T-cell (primary cell): ENCODE results near the gene PLD4. TPM values are rescaled to one million over a fixed set of nuclear protein-coding genes. Genes with fewer than 3 reads are reported as not detected.

Experiments
- ATAC-seq, 4 experiments: fragments of 200-7000 bp in 3 of 4; fragments of 150-1000 bp in 1 of 4; cut with Tn5 transposase; replicated peaks in 1 of 4; 1 replicate in 3 of 4; 2 replicates in 1 of 4; pipeline ENCODE4 v1.10.0; 2021; ENCODE audit warnings: moderate library complexity in 3 of 4, mild to moderate bottlenecking in 2 of 4, moderate number of reproducible peaks in 1 of 4
- CTCF ChIA-PET, 2 donors: fragments of 300-600 bp; sonication (Branson Sonifier 250); formaldehyde crosslinking; loops; one replicate each; lab custom pipeline; 2022; ENCODE audit warnings: antibody characterized with exemption in 2 of 2; lab: Charles Lee
- POLR2A ChIA-PET, 2 donors: fragments of 300-600 bp; sonication (Branson Sonifier 250); formaldehyde crosslinking; loops; one replicate each; lab custom pipeline; 2022; ENCODE audit warnings: antibody characterized with exemption in 2 of 2; lab: Charles Lee
- DNase-seq, 35 experiments: peaks; one replicate each; pipeline versions ENCODE4 v3.0.0 to v3.0.0-alpha.2; 2013 to 2023
- H3K27ac ChIP-seq: one replicate; pipeline ENCODE4 v1.5.1; 2013; ENCODE audit warnings: low read length
- H3K27me3 ChIP-seq, 2 experiments: replicated peaks in 1 of 2; 1 replicate in 1 of 2; 2 replicates in 1 of 2; pipeline versions ENCODE4 v1.6.1 to v1.7.0; 2013; ENCODE audit warnings: low read length in 1 of 2, mixed read lengths in 1 of 2; ENCODE audit not compliant: control insufficient read depth in 2 of 2, insufficient read depth in 2 of 2; ENCODE audit errors: extremely low read depth in 1 of 2
- H3K36me3 ChIP-seq, 2 donors: 1 replicate in 1 of 2; 2 replicates in 1 of 2; pipeline versions ENCODE4 v1.6.1 to v1.7.0; 2013; ENCODE audit warnings: low read length in 1 of 2; ENCODE audit not compliant: control insufficient read depth in 2 of 2, insufficient read depth in 1 of 2; ENCODE audit errors: extremely low read depth in 1 of 2
- H3K4me1 ChIP-seq, 2 experiments: 1 replicate in 1 of 2; 2 replicates in 1 of 2; pipeline versions ENCODE4 v1.6.1 to v1.7.0; 2013; ENCODE audit warnings: low read length in 2 of 2, mixed read lengths in 1 of 2; ENCODE audit not compliant: insufficient read depth in 2 of 2, control insufficient read depth in 1 of 2; ENCODE audit errors: extremely low read depth in 1 of 2
- H3K4me3 ChIP-seq, 2 donors: 1 replicate in 1 of 2; 2 replicates in 1 of 2; pipeline versions ENCODE4 v1.5.1 to v1.7.0; 2013; ENCODE audit warnings: mild to moderate bottlenecking in 2 of 2, low read length in 1 of 2, moderate library complexity in 1 of 2; ENCODE audit not compliant: control insufficient read depth in 1 of 2; ENCODE audit errors: extremely low read depth in 1 of 2
- H3K9me3 ChIP-seq: 2 replicates; pipeline ENCODE4 v1.7.0; 2013
- H3K27ac Mint-ChIP-seq, 2 donors: one replicate each; pipeline ENCODE4 v1.8.0; 2020 to 2021; ENCODE audit warnings: mild to moderate bottlenecking in 2 of 2, mixed read lengths in 2 of 2
- H3K27me3 Mint-ChIP-seq, 2 donors: one replicate each; pipeline ENCODE4 v1.8.0; 2021 to 2022; ENCODE audit warnings: mixed read lengths in 2 of 2
- H3K36me3 Mint-ChIP-seq: one replicate; pipeline ENCODE4 v1.8.0; 2021; ENCODE audit warnings: mixed read lengths
- H3K4me1 Mint-ChIP-seq, 3 donors: one replicate each; pipeline ENCODE4 v1.8.0; 2020 to 2022; ENCODE audit warnings: mixed read lengths in 3 of 3, mild to moderate bottlenecking in 1 of 3
- H3K4me3 Mint-ChIP-seq, 3 donors: one replicate each; pipeline ENCODE4 v1.8.0; 2020 to 2022; ENCODE audit warnings: mild to moderate bottlenecking in 3 of 3, mixed read lengths in 3 of 3, moderate library complexity in 3 of 3
- H3K9me3 Mint-ChIP-seq, 3 donors: one replicate each; pipeline ENCODE4 v1.8.0; 2020 to 2022; ENCODE audit warnings: mixed read lengths in 3 of 3
- WGBS: methylation state at CpG from one replicate; pipeline ENCODE4 v1.1.5; 2013; ENCODE audit warnings: missing lambda C conversion rate; ENCODE audit not compliant: insufficient coverage; 5-methylcytosine and 5-hydroxymethylcytosine counted together
- total RNA-seq, 35 experiments: library from RNA in 6 of 35; stranded (reverse) in 6 of 35; fragments of 120-200 nt in 1 of 35; gene quantifications; one replicate each; pipeline versions ENCODE4 v1.2.1 to v1.2.4 and lab custom pipeline; 2013 to 2026

PLD4 gene
- total RNA-seq, 5 donors from 2014 or later (not counting 1 experiment from before 2014, with no cell fraction given), result 0.65 to 4.9 (median 3.9) TPM

- POLR2A ChIA-PET, result no interaction called here
- no peaks in the 10 kb centered on the region for H3K9me3 ChIP-seq
- DNase-seq (peak in 1 of 35 experiments; percentile 1), ATAC-seq (no peak)
- no peaks in the 10 kb centered on the region for H3K4me1 Mint-ChIP-seq
- no peaks in the 10 kb centered on the region for H3K4me1 ChIP-seq
- WGBS, result 91% methylated on average over 34 of the region's 40 CpGs
- no peaks in the 10 kb centered on the region for H3K9me3 Mint-ChIP-seq
- H3K27ac ChIP-seq, result no peak overlapping the region
- H3K27me3 ChIP-seq, result peaks cover 0 to 3% of the 10 kb centered on the region in 2 experiments
- H3K27me3 Mint-ChIP-seq, result no peaks in the 10 kb centered on the region
- H3K4me3 Mint-ChIP-seq, result no peak overlapping the region
- H3K27ac Mint-ChIP-seq, result no peak overlapping the region
- H3K36me3 Mint-ChIP-seq, result no peaks in the 10 kb centered on the region
- CTCF ChIA-PET, result no interaction called here
- H3K36me3 ChIP-seq, result no peaks in the 10 kb centered on the region
- no peak overlapping the region for H3K4me3 ChIP-seq
Measured at GRCh38 chr14:104885973-104886689, 38.5 kb upstream of the PLD4 start.

- POLR2A ChIA-PET, result no interaction called here
- peak in 1 of 35 experiments; percentile 3 for DNase-seq
- no peaks in the 10 kb centered on the region for H3K36me3 ChIP-seq
- Mint-ChIP-seq H3K27ac (no peak overlapping the region), H3K27me3 (no peaks in the 10 kb centered on the region), H3K36me3 (no peaks in the 10 kb centered on the region), H3K4me3 (no peak overlapping the region), H3K4me1 (no peaks in the 10 kb centered on the region), H3K9me3 (no peaks in the 10 kb centered on the region)
- H3K9me3 ChIP-seq, result no peaks in the 10 kb centered on the region
- no peaks in the 10 kb centered on the region for H3K27me3 ChIP-seq
- 94% methylated on average over 42 of the region's 59 CpGs for WGBS
- CTCF ChIA-PET, result no interaction called here
- ATAC-seq, result no peak
- no peaks in the 10 kb centered on the region for H3K4me1 ChIP-seq
- no peak overlapping the region for H3K4me3 ChIP-seq
- H3K27ac ChIP-seq, result no peak overlapping the region
Measured at GRCh38 chr14:104886690-104887622, 37.7 kb upstream of the PLD4 start.

GRCh38 chr14:104887623-104888488 lies 36.8 kb upstream of the PLD4 start:
- H3K36me3 Mint-ChIP-seq, result no peaks in the 10 kb centered on the region
- H3K4me1 Mint-ChIP-seq, result no peaks in the 10 kb centered on the region
- no peaks in the 10 kb centered on the region for H3K27me3 ChIP-seq
- no peaks in the 10 kb centered on the region for H3K36me3 ChIP-seq
- no peaks in the 10 kb centered on the region for H3K27me3 Mint-ChIP-seq
- H3K27ac Mint-ChIP-seq, result no peak overlapping the region
- 89% methylated on average over 31 of the region's 33 CpGs for WGBS
- H3K4me1 ChIP-seq, result no peaks in the 10 kb centered on the region
- no peaks in the 10 kb centered on the region for H3K9me3 ChIP-seq
- peak in 2 of 35 experiments; percentile 3 for DNase-seq
- no peak for ATAC-seq
- H3K9me3 Mint-ChIP-seq, result no peaks in the 10 kb centered on the region
- ChIA-PET POLR2A (no interaction called here), CTCF (no interaction called here)
- H3K4me3 Mint-ChIP-seq, result no peak overlapping the region
- no peak overlapping the region for H3K27ac ChIP-seq
- H3K4me3 ChIP-seq, result no peak overlapping the region

GRCh38 chr14:104888489-104889374 lies 35.9 kb upstream of the PLD4 start:
- no peak overlapping the region for H3K4me3 Mint-ChIP-seq
- H3K4me3 ChIP-seq, result no peak overlapping the region
- no peaks in the 10 kb centered on the region for H3K4me1 ChIP-seq
- H3K27me3 Mint-ChIP-seq, result no peaks in the 10 kb centered on the region
- H3K4me1 Mint-ChIP-seq, result no peaks in the 10 kb centered on the region
- CTCF ChIA-PET, result interaction anchor here in 1 of 2 donors (0.7 kb wide), 1 partner anchor 202 kb away, joined by 3 read pairs; no protein-coding TSS in a partner anchor
- H3K27me3 ChIP-seq, result no peaks in the 10 kb centered on the region
- no peak overlapping the region for H3K27ac Mint-ChIP-seq
- H3K9me3 Mint-ChIP-seq, result no peaks in the 10 kb centered on the region
- H3K36me3 Mint-ChIP-seq, result no peaks in the 10 kb centered on the region
- 91% methylated on average over 12 of the region's 26 CpGs for WGBS
- POLR2A ChIA-PET, result no interaction called here
- H3K36me3 ChIP-seq, result no peaks in the 10 kb centered on the region
- H3K9me3 ChIP-seq, result no peaks in the 10 kb centered on the region
- H3K27ac ChIP-seq, result no peak overlapping the region
- ATAC-seq (no peak), DNase-seq (no peak)

- H3K4me1 ChIP-seq, result no peaks in the 10 kb centered on the region
- H3K27ac Mint-ChIP-seq, result no peak overlapping the region
- no peaks in the 10 kb centered on the region for H3K27me3 Mint-ChIP-seq
- no peaks in the 10 kb centered on the region for H3K9me3 ChIP-seq
- H3K27ac ChIP-seq, result no peak overlapping the region
- ATAC-seq, result no peak
- no peaks in the 10 kb centered on the region for H3K9me3 Mint-ChIP-seq
- H3K4me3 Mint-ChIP-seq, result no peak overlapping the region
- no peaks in the 10 kb centered on the region for H3K36me3 ChIP-seq
- H3K27me3 ChIP-seq, result no peaks in the 10 kb centered on the region
- H3K4me1 Mint-ChIP-seq, result no peaks in the 10 kb centered on the region
- H3K4me3 ChIP-seq, result no peak overlapping the region
- ChIA-PET CTCF (interaction anchor here in 1 of 2 donors (0.7 kb wide), 1 partner anchor 201 kb away, joined by 3 read pairs; no protein-coding TSS in a partner anchor), POLR2A (no interaction called here)
- no peaks in the 10 kb centered on the region for H3K36me3 Mint-ChIP-seq
- 100% methylated on average over 14 of the region's 23 CpGs for WGBS
- DNase-seq, result peak in 1 of 35 experiments; percentile 2
Measured at GRCh38 chr14:104889375-104889757, 35.3 kb upstream of the PLD4 start.
